NB4 (cell line): ENCODE results near the gene CECR2.
"Not testable (repeated sequence)": the region's sequence is repeated elsewhere in the genome, so short reads cannot be mapped to it uniquely, and the experiment has no call there.

Experiments
- DNase-seq: peaks from one replicate; pipeline ENCODE4 v3.0.0; 2010; ENCODE audit warnings: low read depth
- H3K4me3 ChIP-seq: one replicate; pipeline ENCODE4 v1.5.1; 2011; ENCODE audit warnings: mild to moderate bottlenecking, low read depth, low read length, moderate library complexity
- CTCF ChIP-seq: IDR thresholded peaks from one replicate; pipeline ENCODE4 v1.5.1; 2012; ENCODE audit warnings: low read depth, low read length
- MAX ChIP-seq: IDR thresholded peaks from 2 replicates; pipeline ENCODE4 v1.6.1; 2011; ENCODE audit warnings: low read depth, low read length
- MYC ChIP-seq: IDR thresholded peaks from 2 replicates; pipeline ENCODE4 v1.6.1; 2011; ENCODE audit warnings: low read depth, low read length
- POLR2A ChIP-seq: IDR thresholded peaks from 2 replicates; pipeline ENCODE4 v1.6.1; 2011; ENCODE audit warnings: mild to moderate bottlenecking; ENCODE audit not compliant: insufficient read length; ENCODE audit errors: extremely low read depth

CECR2 gene

GRCh38 chr22:17501679-17502285 lies 132.5 kb downstream of the CECR2 start:
- H3K4me3 ChIP-seq: no peak overlapping the region
- peak; percentile 40 for TF ChIP-seq CTCF
- TF ChIP-seq POLR2A: no peak
- no peak for TF ChIP-seq MAX
- TF ChIP-seq MYC: no peak
- peak; percentile 76 for DNase-seq

GRCh38 chr22:17508110-17508509 lies 138.8 kb downstream of the CECR2 start:
- TF ChIP-seq MYC (no peak), MAX (no peak), POLR2A (no peak), CTCF (no peak)
- no peak overlapping the region for H3K4me3 ChIP-seq
- no peak for DNase-seq

GRCh38 chr22:17512960-17513359 lies 143.7 kb downstream of the CECR2 start:
- TF ChIP-seq MYC (no peak), CTCF (no peak), MAX (no peak), POLR2A (no peak)
- H3K4me3 ChIP-seq: no peak overlapping the region
- no peak for DNase-seq

GRCh38 chr22:17513612-17514011 lies 144.4 kb downstream of the CECR2 start:
- DNase-seq: no peak
- no peak overlapping the region for H3K4me3 ChIP-seq
- TF ChIP-seq MYC (no peak), POLR2A (no peak)

GRCh38 chr22:17514084-17514483 lies 144.8 kb downstream of the CECR2 start:
- no peak for DNase-seq
- H3K4me3 ChIP-seq: no peak overlapping the region
- TF ChIP-seq CTCF: no peak
- no peak for TF ChIP-seq POLR2A
- TF ChIP-seq MAX: no peak
- TF ChIP-seq MYC: no peak

- TF ChIP-seq MYC: no peak
- no peak for TF ChIP-seq MAX
- DNase-seq: no peak
- no peak overlapping the region for H3K4me3 ChIP-seq
Measured at GRCh38 chr22:17518406-17518805, 149.1 kb downstream of the CECR2 start.

GRCh38 chr22:17521971-17522370 lies 152.7 kb downstream of the CECR2 start:
- not testable (repeated sequence) for H3K4me3 ChIP-seq, DNase-seq
